SU-DHL-6 (cell line): ENCODE measurements around the gene CACNA1C.

Source experiments
- CTCF ChIP-seq: fragments of 200-600 bp; sonication (generic); IDR thresholded peaks from one replicate; pipeline ENCODE4 v1.5.1; 2017; ENCODE audit warnings: antibody characterized with exemption, mild to moderate bottlenecking, low read length, moderate library complexity; ENCODE audit not compliant: insufficient read depth, poor library complexity, severe bottlenecking
- EZH2phosphoT487 ChIP-seq: fragments of 200-600 bp; sonication (generic), shearing (Covaris generic); conservative IDR thresholded peaks from 2 replicates; pipeline ENCODE4 v1.6.1; 2018; ENCODE audit warnings: mild to moderate bottlenecking, antibody characterized with exemption, low read length, moderate library complexity, mixed read lengths

DNA sequence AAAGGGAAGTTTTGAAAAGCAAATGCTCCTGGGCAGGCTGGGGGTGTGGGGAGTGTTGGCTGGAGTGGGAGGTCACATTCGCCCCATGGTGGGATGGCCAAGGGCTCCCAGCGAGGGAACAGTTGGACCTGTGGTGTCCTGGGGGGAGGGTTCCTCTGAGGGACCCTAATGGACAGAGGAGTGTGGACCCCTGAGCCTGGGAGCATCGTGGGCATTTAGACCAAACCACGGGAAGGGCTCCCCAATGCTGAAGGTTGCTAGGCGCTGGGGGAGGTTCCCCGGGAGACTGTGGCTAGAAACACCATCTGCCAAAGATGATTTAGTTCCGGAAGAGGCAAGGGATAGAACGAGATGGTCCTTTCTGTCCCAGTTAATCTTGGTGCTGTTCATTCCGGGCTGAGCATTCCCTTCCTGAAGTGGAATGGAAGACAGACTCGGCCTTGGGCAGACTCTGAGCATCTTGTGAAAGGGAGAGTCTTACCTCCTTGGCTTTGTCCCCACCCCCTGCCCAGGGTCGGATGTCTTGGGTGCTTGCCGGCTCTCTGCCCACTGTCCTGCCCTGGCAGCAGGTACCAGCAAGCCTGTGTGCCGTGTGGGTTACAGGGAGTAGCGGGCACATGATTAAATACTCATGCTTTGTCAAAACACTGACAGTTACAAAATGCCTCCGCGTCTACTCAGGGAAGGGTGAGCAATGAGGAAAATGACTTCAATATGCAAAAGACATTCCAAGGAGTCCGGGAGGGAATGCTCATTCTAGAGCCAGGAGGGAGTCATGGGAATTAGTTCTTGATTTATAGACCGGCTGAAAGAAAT is 215.9 kb downstream of the CACNA1C start:
- TF ChIP-seq EZH2phosphoT487 (no peak), CTCF (no peak)
